Fibroblast of gingiva (primary cell): ENCODE results near the gene COL6A3.
A peak's percentile ranks its signal among the peaks of the same experiment; 100 is the strongest.
"Not testable (repeated sequence)": the region's sequence is repeated elsewhere in the genome, so short reads cannot be mapped to it uniquely, and the experiment has no call there.

ENCODE experiments used
- DNase-seq: peaks from one replicate; pipeline ENCODE4 v3.0.0-alpha.2; 2011; ENCODE audit warnings: low read depth

The COL6A3 gene

DNA sequence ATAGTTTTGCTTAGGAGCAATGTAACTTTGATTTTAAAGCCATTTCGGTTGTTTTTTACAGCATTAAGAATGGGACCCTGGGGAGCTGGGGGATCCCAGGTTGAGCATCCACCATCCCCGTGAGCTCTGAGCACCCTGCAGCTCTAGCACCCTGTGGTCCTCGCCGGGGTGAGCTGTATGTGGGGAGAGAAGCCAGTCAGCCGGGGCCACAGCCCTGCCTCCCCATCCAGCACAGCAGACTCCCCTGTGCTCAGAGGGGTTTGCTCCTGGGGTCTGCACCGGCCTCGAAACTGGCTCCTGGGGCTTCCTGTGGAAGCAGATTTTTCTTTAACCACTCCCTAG lies 1.3 kb downstream of the COL6A3 start:
- DNase-seq = no peak

DNA sequence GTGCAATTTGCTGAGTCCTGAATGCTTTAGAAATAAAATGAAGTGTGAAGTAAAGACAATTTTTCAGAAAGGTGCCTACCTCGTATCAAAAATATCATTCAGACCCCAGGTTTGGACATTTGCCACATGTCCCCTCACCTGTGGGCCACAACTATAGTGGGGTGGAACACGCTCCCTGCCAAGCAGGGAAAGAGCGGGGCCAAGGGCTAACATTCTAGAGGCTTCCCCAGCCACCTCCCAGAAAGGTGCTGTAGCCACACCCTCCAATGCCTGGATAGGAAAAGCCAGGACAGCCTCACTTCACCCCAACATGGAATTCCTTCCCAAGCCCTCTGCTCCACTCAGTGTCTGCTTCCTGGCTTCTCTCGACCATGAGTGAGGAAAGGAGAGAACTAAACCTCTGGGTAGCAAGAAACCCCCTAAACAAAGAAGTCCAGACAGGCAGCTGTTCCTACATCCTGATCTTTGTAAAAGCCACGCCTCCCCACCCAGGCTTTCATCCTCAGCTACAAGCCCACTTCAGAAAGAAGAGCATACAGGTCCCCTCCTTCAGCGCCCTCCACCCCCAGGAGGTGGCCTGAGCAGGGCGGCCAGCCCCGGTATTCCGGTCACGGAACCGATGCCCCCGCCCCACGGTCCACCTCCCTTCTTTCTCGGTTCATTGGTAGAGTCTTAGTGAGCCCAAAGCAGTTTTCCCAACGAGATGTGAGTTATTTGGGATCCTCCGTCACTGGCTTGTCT lies 2.1 kb downstream of the COL6A3 start:
- DNase-seq = peak; percentile 63

DNA sequence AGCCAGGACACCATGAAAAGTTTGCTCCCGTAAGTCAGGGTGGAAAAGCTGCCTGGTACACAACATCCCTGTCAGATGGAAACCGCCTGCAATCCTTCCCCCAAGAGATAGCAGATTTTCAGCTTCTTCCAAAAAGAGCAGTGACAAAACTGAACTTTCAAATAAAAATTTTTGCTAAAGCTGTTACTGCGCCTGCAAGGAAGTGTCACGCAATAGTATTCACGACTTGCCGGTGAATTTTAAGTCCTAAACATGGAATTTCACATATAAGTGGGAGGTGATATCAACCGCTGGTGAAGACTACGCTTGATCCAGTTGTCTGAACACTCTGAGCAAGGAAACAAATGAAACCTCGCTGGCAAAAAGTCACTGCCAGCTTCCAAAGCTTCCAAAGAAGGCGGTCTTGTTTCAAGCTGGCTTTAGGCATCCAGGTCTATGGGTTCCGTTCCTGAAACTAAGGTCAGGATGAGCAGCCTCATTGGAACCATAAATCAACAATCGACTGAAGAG lies 2.8 kb downstream of the COL6A3 start:
- DNase-seq = no peak

DNA sequence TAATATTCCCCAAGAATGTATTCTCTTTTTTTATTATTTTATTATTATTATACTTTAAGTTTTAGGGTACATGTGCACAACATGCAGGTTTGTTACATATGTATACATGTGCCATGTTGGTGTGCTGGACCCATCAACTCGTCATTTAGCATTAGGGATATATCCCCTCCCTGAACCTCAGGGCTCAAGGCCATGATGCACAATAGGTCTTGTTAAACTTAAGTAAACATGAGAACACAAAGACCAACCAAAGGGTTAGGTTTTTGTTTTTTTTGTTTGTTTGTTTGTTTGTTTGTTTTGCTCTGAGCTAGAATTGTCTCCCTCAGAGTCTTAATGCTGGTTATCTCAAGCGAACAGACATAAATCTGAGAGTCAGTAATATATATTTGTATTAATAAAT lies 4.7 kb downstream of the COL6A3 start:
- DNase-seq = not testable (repeated sequence)

DNA sequence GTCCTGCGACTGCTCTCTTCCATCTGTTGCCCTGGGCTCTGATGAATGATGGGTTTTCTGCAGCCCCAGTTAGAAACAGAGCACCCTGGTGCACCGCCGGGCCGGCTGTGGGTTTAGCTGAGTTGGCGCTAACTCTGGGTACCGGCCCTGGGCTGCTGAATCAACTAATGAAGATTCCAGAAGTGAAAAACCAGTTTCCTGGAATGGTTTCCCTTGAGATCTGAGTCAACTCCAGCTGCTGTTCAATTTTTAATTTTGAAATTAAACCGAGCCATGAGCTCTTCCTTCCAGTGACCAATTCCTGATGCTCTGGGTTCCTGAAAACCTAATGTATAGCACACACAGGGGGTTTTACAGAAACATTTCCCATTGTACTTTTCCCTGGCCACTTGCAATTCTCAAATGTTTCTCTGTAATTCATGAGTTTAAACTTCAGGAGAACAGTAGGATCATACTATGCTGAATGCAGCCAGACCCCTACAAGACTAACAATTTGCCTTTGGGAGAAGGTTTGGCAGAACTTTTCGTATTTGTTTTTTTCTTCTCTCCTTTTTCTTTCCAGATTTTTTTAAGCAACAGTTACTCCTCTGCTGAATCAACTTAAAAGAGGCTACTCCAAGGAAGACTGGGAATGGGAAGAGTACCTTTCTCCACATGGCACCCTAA lies 5.5 kb downstream of the COL6A3 start:
- peak; percentile 62 for DNase-seq

DNA sequence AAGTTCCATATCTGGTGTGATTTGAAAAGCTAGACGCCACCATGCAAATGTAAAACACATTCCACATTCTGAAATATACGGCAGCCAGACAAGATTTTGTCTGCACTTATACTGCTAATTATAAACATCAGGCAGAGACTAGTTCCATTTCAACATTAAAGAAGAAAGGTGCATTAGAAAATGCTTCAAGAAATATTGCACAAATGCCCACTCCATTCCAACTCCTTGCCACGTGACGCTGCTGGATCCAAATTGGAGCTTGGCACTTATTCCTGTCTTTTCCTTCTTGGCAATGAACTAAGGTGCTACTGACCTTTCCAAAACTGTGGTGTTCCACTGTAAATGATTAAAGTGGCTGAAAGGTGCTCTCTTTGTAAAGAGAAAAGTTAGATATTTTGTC lies 6.3 kb downstream of the COL6A3 start:
- DNase-seq = no peak

DNA sequence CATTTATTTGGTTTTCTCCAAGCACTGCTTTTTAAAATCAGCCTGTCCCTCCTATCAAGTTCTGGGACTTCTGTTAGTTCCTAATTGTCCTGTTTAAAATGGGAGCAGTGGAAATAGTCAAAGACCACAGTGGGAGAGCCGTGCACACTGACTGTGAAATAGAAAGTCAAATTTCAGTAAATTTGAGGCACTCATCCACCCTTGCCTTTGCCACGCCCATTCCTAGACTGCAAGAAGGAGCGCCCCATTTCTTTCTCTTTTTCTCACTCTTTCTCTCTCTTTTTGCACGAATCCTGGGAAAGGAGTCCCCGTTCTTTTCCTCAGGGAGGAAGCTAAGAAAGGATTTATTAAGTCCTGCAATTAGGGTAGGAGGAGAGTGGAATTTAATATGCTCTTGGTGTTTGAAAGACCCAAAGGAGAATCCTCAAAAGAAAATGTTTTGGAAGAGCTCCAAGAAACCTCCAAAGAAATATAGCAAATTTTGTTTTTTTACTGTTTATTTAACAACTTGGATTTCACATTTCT lies 7.5 kb downstream of the COL6A3 start:
- DNase-seq = no peak

DNA sequence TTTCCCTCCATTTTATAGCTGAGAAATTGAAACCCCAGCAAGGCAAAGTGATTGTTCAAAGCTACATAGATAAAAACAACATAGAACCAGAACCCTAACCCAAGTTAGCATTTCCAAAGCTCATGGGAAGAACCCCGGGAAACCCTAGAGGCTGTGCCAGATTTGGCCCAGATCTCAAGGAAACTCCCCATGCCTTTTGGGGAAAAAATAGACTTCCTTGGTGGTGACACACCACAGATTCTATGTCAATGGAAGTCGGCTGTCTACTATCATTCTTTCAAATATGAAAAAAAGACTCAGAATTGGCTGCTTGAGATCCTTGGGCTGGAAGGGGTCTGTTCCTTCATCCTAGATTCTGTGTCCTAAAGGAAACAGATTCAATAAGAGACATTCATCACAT lies 8.4 kb downstream of the COL6A3 start:
- DNase-seq = no peak

DNA sequence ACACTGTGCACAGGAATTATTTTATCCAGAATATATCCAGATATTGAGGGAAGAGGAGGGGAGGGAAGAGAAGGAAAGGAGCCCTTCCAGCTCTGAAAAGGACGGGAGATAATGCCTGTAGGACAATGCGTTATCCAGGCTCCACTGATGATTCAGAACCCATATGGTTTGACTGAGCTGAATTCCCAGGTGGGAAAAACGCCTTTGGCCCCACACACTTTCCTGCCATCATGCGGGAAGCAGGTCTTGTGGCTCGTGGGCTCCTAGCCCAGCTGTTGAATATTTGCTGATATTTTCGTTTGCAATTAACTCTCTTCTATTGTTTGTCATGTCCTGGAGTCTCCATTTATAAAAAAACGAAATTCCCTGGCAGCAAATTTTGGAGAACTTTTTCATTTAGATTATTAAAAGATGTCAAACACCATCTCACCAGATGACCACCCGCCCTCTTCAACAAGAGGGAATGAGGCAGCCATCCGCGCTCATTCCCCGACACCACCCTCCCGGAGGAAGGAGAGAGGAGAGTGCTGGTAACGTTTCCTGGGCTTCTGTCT lies 8.9 kb downstream of the COL6A3 start:
- peak; percentile 70 for DNase-seq

DNA sequence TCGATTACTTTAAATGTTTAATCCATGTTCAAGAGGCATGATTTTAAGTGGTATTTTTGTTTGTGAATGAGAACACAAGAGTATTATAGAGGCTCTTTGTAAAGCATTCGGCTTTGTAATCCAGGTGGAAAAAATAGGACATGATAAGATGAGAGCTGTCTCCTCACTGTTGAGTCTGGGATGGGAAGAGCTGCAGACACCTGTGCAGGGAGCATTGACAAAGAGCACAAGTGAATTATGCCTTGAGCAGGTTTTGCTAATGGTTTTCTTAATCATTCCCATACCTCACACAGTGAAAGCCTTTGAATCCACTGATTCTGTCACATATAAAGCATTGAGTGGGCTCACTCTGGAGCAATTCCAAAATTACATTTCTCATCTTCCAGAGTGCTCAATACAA lies 9.6 kb downstream of the COL6A3 start:
- DNase-seq = no peak

DNA sequence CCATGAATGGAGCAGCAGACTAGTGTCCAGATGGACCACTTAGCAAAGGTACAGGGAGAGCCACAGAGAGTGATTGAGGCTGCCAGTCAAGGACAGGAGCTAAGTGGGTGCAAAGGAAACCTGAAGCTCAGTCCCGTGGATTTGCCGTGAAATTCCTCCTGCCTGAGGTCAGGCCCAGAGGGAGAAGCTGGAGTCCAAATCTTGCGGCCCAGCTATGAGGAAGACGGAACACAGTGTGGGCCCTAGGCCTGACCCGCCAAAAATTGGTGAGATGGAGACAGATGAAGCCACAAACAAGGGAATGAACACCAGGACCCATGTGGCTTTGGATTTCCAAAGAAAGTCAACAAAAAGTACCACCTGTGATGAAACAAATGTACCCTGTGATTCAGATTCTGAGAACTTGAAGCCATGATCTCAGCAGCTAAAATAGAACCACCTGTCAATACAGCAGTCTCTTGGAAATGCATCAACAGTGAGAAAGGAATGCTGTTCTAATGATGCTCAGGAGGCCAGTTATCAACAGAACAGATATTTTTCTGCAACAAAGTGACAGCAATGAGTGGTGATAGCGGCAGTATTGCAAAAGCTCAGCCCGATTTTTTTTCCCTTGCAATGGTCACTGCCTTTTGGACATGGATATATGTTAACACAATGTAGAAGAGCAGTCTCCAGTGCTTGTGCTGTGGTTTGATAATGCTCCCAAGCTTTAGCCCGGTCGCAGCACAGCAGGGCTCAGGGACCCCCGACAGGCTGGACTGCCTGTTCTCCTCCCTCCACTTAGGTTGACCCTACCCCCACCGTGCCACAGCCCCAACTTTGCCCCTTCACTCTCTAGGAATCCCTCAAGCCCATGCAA lies 10.7 kb downstream of the COL6A3 start:
- DNase-seq = peak; percentile 91

DNA sequence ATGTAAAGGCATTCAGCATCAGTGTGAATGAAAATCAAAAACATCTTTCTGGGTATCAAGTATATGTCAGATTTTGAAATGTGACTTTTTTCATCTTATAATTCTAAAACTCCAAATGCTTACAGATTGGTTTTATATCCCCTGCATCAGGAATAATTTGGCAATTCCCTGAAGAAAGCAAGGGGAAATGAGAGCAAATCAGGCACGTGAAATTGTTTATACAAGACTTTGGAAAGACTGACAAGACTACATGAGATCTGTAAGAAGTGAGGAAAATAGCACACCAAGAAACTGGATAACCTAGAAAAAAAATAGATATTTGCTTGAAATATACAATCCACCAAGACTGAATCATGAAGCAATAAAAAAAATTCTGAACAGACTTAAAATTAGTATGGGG lies 13.8 kb downstream of the COL6A3 start:
- DNase-seq = peak; percentile 58

DNA sequence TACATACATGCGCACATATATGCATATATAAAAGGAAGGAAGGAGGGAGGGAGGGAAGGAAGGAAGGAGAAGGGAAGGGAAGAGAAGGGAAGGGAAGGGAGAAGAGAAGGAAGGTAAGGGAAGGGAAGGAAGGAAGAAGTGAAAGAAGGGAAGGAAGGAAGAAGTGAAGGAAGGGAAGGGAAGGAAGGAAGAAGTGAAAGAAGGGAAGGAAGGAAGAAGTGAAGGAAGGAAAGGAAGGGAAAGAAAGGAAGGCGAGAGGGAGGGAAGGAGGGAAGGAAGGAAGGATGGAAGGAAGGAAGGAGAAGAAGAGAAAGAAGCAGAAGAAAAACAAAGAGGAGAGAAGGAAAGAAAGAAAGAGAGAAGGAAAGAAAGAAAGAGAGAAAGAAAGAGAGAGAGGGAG lies 16.9 kb downstream of the COL6A3 start:
- no peak for DNase-seq

DNA sequence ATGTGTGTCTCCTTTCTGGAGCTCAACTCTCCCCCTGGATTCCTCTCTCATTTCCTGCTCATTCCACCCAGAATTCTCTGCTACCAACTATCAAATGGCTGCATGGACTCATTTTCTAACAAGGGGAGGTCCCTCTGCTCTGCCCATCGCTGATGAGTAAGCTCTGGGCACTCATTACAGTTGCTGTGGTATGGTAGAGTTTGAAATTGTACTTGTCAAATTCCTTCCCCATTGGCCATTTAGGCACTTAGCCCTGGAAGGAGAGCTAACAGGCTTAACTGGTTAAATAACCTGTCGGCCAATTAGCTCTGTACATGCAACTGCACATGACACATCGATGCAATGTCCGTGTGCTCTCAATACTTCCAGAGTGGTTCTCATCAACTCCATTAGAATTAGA lies 20.4 kb downstream of the COL6A3 start:
- DNase-seq = no peak

DNA sequence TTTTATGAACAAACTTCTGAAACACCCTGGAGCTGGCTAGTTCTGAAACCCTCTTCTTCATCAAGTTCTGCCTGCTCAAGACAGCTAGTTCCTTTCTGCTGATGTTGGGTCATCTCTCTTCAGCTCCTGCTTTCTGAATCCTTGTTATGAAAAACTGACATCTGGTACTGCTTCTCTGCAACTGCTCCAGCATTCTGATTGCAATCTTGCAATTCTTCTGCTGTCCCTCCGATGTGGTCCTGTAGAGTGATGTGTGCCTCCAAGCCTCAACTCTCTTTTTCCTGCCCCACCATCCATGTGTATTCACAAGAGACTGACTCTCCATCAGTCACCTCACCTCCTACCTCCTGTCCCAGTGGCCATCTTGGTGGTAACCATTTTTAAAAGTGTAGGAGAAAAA lies 21.8 kb downstream of the COL6A3 start:
- DNase-seq = no peak

DNA sequence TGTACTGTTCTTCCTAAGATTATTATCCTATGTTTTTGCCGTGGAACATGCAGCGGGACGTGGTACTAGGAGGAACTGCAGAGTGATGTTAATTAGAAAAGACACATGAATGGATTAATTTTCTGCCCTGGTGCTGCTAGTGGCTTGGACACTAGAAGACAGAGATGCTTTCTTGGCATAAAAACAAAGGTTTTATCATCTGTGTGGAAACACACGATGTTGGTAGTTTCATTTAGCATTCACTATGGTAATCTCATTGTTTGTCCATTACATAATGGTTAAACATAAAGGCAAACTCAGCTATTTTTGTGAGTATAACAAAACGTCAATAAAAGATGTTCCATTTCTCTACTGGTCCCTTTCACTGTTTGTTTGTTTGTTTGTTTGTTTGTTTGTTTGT lies 22.8 kb downstream of the COL6A3 start:
- peak; percentile 54 for DNase-seq

DNA sequence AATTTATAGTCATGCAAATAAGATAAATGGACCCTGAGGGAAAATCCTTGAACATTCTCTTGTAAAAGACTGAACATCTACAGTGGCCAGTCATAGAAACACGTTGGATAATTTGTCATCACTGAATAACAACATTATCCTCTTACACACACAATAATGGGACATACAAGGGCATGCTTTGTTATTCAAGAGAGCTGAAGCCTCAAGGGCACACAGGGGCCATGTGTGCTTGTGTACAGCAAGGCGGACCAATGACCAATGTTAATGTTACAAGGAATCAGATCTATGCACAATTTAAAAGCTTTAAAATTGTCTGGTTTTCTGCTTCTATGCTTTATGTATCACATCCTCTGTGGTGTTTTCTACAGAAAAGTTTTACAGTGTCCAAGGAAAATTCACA lies 23.7 kb downstream of the COL6A3 start:
- DNase-seq = no peak

DNA sequence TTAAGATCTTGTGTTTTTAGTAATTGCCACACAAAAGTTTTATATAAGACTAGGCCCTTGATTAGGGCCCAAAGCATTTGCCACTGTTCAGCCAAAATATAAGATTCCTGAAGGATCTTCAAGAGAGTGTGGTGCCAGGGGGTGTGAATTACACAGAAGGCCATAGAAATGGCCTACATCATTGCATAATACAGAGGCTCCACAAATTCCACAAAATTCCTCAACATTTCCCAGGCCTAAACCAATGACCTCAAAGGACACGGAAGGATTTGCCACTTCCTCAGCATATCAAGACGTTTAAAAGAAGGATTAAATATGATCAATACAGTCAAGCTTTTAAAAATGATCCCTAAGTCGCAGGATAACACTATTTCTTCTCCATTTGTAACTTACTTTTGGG lies 24.1 kb downstream of the COL6A3 start:
- no peak for DNase-seq

DNA sequence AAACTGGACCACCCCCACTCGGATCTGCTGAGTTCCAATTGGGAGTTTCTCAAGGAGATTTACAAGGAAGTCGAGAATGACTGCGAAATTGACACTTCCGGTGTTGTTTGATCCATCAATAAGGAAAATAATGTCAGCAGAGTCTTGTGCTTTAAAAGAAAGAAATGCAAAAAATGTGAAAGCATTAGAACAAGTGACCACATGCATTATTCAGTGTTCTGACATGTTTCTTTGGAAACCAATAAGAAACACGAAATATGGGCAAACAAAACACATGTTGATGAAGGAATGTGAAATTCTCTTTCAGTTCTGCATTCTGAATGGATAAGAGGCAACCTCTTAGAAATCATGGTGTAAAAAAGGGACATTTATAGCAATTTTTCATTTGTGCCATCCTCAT lies 25.9 kb downstream of the COL6A3 start:
- DNase-seq = no peak

DNA sequence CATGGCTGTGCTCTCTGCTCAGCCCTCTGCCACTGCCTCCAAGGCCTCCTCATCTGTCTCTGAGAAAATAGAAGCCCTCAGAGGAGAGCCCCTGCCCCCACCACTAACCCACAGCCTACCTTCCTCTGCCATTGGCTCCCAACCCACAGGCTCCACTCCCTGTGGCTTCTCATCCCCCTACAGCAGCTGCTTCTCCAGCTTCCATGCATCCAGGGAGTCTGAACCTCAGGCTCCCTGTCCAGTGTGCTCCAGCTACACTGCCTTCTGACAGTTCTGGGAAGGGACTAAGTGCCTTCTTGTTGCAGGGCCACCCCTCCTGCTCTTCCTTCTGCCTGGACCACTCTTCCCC lies 29.3 kb downstream of the COL6A3 start:
- DNase-seq = no peak

DNA sequence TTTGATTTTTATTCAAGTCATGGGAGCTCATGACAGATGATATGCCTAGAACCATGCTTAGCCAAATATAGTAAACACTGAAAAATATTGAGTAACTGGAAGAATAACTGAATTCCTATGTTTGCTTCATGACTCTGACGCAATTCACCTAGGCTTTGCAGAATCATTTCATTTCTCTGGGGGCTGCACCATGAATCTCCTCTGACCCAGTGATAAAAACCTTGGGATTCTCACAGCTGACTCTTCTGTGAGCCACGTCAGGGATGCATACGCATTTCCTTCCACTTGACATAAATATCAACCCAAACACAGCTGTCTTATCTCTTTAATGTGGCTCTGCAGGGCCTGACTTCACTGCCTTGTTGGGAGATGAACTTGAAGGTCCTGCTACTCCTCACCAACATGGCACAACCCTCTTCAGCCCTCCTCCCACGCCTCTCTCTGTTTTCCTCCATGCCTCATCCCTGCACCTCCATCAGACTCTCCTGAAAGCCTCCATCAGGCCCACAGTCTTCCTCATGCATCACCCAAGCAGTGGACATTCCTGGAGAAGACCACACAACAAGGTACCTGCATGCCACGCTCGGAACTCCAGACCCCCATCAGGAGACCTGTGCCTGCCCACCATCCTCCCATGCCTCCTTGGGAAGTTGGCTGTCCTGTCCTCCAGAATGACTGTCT lies 29.8 kb downstream of the COL6A3 start:
- peak; percentile 90 for DNase-seq

DNA sequence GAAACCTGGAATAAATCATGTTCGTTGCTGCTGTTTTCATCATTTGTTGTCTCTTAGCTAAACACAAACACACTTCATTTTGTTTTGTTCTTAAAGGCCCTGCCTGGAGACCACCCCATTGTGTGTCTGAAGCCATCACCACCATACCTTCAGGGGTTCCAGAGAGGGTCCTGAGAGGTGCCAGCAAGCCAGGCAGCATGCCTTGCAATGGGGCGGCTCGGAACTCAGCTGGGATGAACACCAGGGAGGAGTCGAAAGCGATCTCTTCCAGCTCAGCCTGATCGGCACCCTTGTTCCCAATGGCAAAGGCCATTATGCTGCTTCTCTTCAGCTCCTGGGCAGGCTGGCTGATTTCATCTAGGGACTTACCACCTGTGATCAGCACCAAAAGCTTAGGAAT lies 33.2 kb downstream of the COL6A3 start:
- DNase-seq = no peak
